Mesendoderm (in vitro differentiated cells): ENCODE data around the gene MCM3AP.

Source experiments
- DNase-seq: peaks from one replicate; pipeline ENCODE4 v3.0.0; 2013
- H2AK5ac ChIP-seq: 2 replicates; pipeline ENCODE4 v1.6.1; 2013; ENCODE audit warnings: low read length, inconsistent platforms
- H2BK120ac ChIP-seq: 2 replicates; pipeline ENCODE4 v1.6.1; 2013; ENCODE audit warnings: low read depth, mild to moderate bottlenecking, low read length, moderate library complexity, mixed read lengths
- H2BK15ac ChIP-seq: replicated peaks from 2 replicates; pipeline ENCODE4 v1.6.1; 2013; ENCODE audit warnings: low read depth, mild to moderate bottlenecking, moderate library complexity
- H2BK5ac ChIP-seq: 2 replicates; pipeline ENCODE4 v1.6.1; 2013; ENCODE audit warnings: low read length, inconsistent platforms
- H3K18ac ChIP-seq: 2 replicates; pipeline ENCODE4 v1.6.1; 2013; ENCODE audit warnings: mild to moderate bottlenecking, low read length, mixed read lengths
- H3K23ac ChIP-seq: one replicate; pipeline ENCODE4 v1.6.1; 2013; ENCODE audit warnings: low read length
- H3K27ac ChIP-seq: 2 replicates; pipeline ENCODE4 v1.5.1; 2013; ENCODE audit warnings: low read depth, mild to moderate bottlenecking, inconsistent platforms, low read length, moderate library complexity
- H3K27me3 ChIP-seq: 2 replicates; pipeline ENCODE4 v1.6.1; 2013; ENCODE audit warnings: low read length, control low read depth, mild to moderate bottlenecking, inconsistent platforms; ENCODE audit not compliant: insufficient read depth, poor library complexity
- H3K36me3 ChIP-seq: 2 replicates; pipeline ENCODE4 v1.6.1; 2013; ENCODE audit warnings: low read length, inconsistent platforms; ENCODE audit not compliant: control insufficient read depth, insufficient read depth
- H3K4ac ChIP-seq: one replicate; pipeline ENCODE4 v1.6.1; 2013; ENCODE audit warnings: low read depth, mild to moderate bottlenecking, low read length, moderate library complexity
- H3K4me1 ChIP-seq: 2 replicates; pipeline ENCODE4 v1.6.1; 2013; ENCODE audit warnings: low read depth, low read length, inconsistent platforms; ENCODE audit not compliant: control insufficient read depth
- H3K4me2 ChIP-seq: 2 replicates; pipeline ENCODE4 v1.6.1; 2013; ENCODE audit warnings: low read length
- H3K4me3 ChIP-seq: 2 replicates; pipeline ENCODE4 v1.5.1; 2013; ENCODE audit warnings: mild to moderate bottlenecking, low read length
- H3K56ac ChIP-seq: one replicate; pipeline ENCODE4 v1.6.1; 2013; ENCODE audit warnings: low read length
- H3K79me1 ChIP-seq: 2 replicates; pipeline ENCODE4 v1.6.1; 2013; ENCODE audit warnings: low read length, inconsistent platforms
- H3K79me2 ChIP-seq: 2 replicates; pipeline ENCODE4 v1.6.1; 2013; ENCODE audit warnings: mild to moderate bottlenecking, low read length; ENCODE audit not compliant: control insufficient read depth, insufficient read depth
- H3K9ac ChIP-seq: 2 replicates; pipeline ENCODE4 v1.6.1; 2013; ENCODE audit warnings: low read length, inconsistent platforms
- H4K5ac ChIP-seq: one replicate; pipeline ENCODE4 v1.6.1; 2013; ENCODE audit warnings: low read length
- H4K8ac ChIP-seq: one replicate; pipeline ENCODE4 v1.6.1; 2013; ENCODE audit warnings: low read depth, mild to moderate bottlenecking, control low read depth, low read length, moderate library complexity
- WGBS: extraction: QIAGEN DNeasy Blood & Tissue Kit; methylation state at CpG from one replicate; pipeline ENCODE4 v1.1.7; 2013; ENCODE audit warnings: low lambda C conversion rate, missing lambda C conversion rate; ENCODE audit not compliant: insufficient coverage; ENCODE audit errors: extremely low coverage; 5-methylcytosine and 5-hydroxymethylcytosine counted together

Gene MCM3AP

GRCh38 chr21:46207920-46208591, 77.4 kb downstream of the MCM3AP start:
- no peak for DNase-seq
- Histone ChIP-seq H3K27me3 (no peaks in the 10 kb centered on the region), H3K23ac (no peak overlapping the region), H2BK5ac (no peak overlapping the region), H3K56ac (no peak overlapping the region), H3K79me1 (peaks cover 1% of the 10 kb centered on the region), H3K4ac (no peak overlapping the region), H4K8ac (no peak overlapping the region), H4K5ac (no peak overlapping the region), H3K4me1 (no peaks in the 10 kb centered on the region), H3K27ac (no peak overlapping the region), H2BK120ac (no peak overlapping the region), H2BK15ac (no peak overlapping the region), H2AK5ac (no peak overlapping the region), H3K4me2 (no peak overlapping the region), H3K18ac (no peak overlapping the region), H3K36me3 (peaks cover 6% of the 10 kb centered on the region), H3K9ac (no peak overlapping the region), H3K79me2 (no peaks in the 10 kb centered on the region), H3K4me3 (no peak overlapping the region)
- WGBS: no CpG with 5 or more reads among the region's 27 CpGs

- Histone ChIP-seq H4K8ac (no peak overlapping the region), H3K36me3 (peaks cover 5% of the 10 kb centered on the region), H3K18ac (no peak overlapping the region), H3K4me2 (no peak overlapping the region), H3K23ac (no peak overlapping the region), H2BK120ac (no peak overlapping the region), H3K4ac (no peak overlapping the region), H2BK15ac (no peak overlapping the region), H4K5ac (no peak overlapping the region), H2BK5ac (no peak overlapping the region), H3K4me1 (no peaks in the 10 kb centered on the region), H3K79me2 (no peaks in the 10 kb centered on the region), H3K4me3 (no peak overlapping the region), H3K79me1 (no peaks in the 10 kb centered on the region), H3K27ac (no peak overlapping the region), H3K9ac (no peak overlapping the region), H2AK5ac (no peak overlapping the region), H3K27me3 (no peaks in the 10 kb centered on the region), H3K56ac (no peak overlapping the region)
- no peak for DNase-seq
- no CpG with 5 or more reads among the region's 21 CpGs for WGBS
Observed at GRCh38 chr21:46207006-46207919, 78.1 kb downstream of the MCM3AP start.

GRCh38 chr21:46206163-46207005, 79.0 kb downstream of the MCM3AP start:
- Histone ChIP-seq H3K18ac (no peak overlapping the region), H2BK5ac (no peak overlapping the region), H3K4me3 (no peak overlapping the region), H3K79me1 (no peaks in the 10 kb centered on the region), H4K8ac (no peak overlapping the region), H3K9ac (no peak overlapping the region), H3K4ac (no peak overlapping the region), H3K4me1 (no peaks in the 10 kb centered on the region), H2BK120ac (no peak overlapping the region), H3K27me3 (no peaks in the 10 kb centered on the region), H2BK15ac (no peak overlapping the region), H3K79me2 (no peaks in the 10 kb centered on the region), H3K23ac (no peak overlapping the region), H3K56ac (no peak overlapping the region), H4K5ac (no peak overlapping the region), H3K4me2 (no peak overlapping the region), H3K27ac (no peak overlapping the region), H2AK5ac (no peak overlapping the region), H3K36me3 (peaks cover 2% of the 10 kb centered on the region)
- DNase-seq: no peak
- WGBS: no CpG with 5 or more reads among the region's 24 CpGs

- H3K79me1 ChIP-seq: no peaks in the 10 kb centered on the region
- no peaks in the 10 kb centered on the region for H3K4me1 ChIP-seq
- H3K4me2 ChIP-seq: no peak overlapping the region
- H2BK120ac ChIP-seq: no peak overlapping the region
- no peak overlapping the region for H3K4me3 ChIP-seq
- no peak overlapping the region for H3K9ac ChIP-seq
- H3K36me3 ChIP-seq: peaks cover 3% of the 10 kb centered on the region
- no peak overlapping the region for H4K5ac ChIP-seq
- H2BK15ac ChIP-seq: no peak overlapping the region
- H3K18ac ChIP-seq: no peak overlapping the region
- no peak overlapping the region for H3K23ac ChIP-seq
- H3K27ac ChIP-seq: no peak overlapping the region
- no CpG with 5 or more reads among the region's 16 CpGs for WGBS
- H3K56ac ChIP-seq: no peak overlapping the region
- no peak overlapping the region for H2BK5ac ChIP-seq
- DNase-seq: no peak
- H4K8ac ChIP-seq: no peak overlapping the region
- H3K4ac ChIP-seq: no peak overlapping the region
- H2AK5ac ChIP-seq: no peak overlapping the region
- H3K27me3 ChIP-seq: no peaks in the 10 kb centered on the region
- no peaks in the 10 kb centered on the region for H3K79me2 ChIP-seq
Observed at GRCh38 chr21:46205766-46206162, 79.6 kb downstream of the MCM3AP start.

GRCh38 chr21:46205166-46205565, 80.2 kb downstream of the MCM3AP start:
- H3K79me2 ChIP-seq: no peaks in the 10 kb centered on the region
- no peak overlapping the region for H4K5ac ChIP-seq
- no peaks in the 10 kb centered on the region for H3K27me3 ChIP-seq
- no peak overlapping the region for H2BK5ac ChIP-seq
- peaks cover 6% of the 10 kb centered on the region for H3K36me3 ChIP-seq
- H2BK120ac ChIP-seq: no peak overlapping the region
- H2AK5ac ChIP-seq: no peak overlapping the region
- H2BK15ac ChIP-seq: no peak overlapping the region
- no peak overlapping the region for H3K4me3 ChIP-seq
- H3K4me1 ChIP-seq: no peaks in the 10 kb centered on the region
- H3K4ac ChIP-seq: no peak overlapping the region
- H3K27ac ChIP-seq: no peak overlapping the region
- no CpG with 5 or more reads among the region's 18 CpGs for WGBS
- H3K18ac ChIP-seq: no peak overlapping the region
- no peak overlapping the region for H3K4me2 ChIP-seq
- no peaks in the 10 kb centered on the region for H3K79me1 ChIP-seq
- no peak overlapping the region for H4K8ac ChIP-seq
- DNase-seq: no peak
- no peak overlapping the region for H3K23ac ChIP-seq
- H3K56ac ChIP-seq: no peak overlapping the region
- H3K9ac ChIP-seq: no peak overlapping the region
